HUDEP-2 (cell line): Measurements from ENCODE around the gene ATAD2B.
A peak's percentile ranks its signal among the peaks of the same experiment; 100 is the strongest.
"Not testable (repeated sequence)": the region's sequence is repeated elsewhere in the genome, so short reads cannot be mapped to it uniquely, and the experiment has no call there.

ENCODE experiments used
- DNase-seq, 76 experiments: peaks; one replicate each; lab custom pipeline; 2025; ENCODE audit not compliant: unreplicated experiment in 76 of 76; lab: John Stamatoyannopoulos, UW

ATAD2B gene

DNA sequence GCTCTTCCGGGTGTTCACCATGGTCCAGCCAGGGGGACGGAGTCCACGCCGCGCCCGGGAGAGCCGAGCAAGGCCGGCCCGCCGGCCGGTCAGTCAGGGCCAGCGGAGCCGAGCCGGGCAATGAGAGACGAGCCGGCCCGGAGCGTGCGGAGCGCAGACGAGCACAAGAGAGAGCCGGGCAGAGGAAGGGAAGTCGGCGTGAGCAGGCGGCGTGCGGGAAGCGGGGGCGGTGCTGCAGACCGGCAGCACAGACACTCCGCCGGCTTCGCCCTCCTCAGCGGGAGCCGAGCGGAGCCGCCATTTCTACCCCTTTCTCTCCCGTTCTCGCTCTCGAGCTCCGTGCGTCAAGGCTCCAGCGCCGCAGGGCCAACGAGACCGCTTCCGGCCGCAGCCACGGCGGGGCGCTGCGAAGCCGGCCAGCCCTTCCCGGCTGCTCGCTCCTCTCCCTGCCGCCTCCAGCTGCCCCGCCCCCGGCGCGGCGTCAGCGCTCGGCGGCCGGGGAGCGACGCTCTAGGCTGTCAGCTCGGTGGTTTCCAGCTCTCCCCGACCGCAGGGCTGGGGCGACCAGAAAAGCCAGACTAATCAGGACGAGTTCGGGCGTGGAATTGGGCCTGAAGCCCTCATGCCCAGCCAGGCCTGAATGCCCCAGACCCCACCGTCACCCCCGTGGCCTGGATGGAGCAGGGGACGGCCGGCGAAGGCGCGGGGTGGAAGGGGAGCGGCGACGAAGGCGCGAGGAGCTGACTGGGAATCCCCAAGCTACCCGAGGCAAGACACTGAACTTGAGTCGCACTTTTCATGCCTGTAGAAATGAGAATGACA lies at the start of gene ATAD2B:
Gene ATAD2B (minus strand): TSS at position 374 of the 822 bp plus-strand sequence. CDS start 353 bp downstream, at position 21.
- DNase-seq = peak in 74 of 76 experiments; percentile 30 to 94 (median 86)

- no peak for DNase-seq
These were observed 40.9 kb upstream of the ATAD2B start for GRCh38 chr2:23967846-23968245.

DNA sequence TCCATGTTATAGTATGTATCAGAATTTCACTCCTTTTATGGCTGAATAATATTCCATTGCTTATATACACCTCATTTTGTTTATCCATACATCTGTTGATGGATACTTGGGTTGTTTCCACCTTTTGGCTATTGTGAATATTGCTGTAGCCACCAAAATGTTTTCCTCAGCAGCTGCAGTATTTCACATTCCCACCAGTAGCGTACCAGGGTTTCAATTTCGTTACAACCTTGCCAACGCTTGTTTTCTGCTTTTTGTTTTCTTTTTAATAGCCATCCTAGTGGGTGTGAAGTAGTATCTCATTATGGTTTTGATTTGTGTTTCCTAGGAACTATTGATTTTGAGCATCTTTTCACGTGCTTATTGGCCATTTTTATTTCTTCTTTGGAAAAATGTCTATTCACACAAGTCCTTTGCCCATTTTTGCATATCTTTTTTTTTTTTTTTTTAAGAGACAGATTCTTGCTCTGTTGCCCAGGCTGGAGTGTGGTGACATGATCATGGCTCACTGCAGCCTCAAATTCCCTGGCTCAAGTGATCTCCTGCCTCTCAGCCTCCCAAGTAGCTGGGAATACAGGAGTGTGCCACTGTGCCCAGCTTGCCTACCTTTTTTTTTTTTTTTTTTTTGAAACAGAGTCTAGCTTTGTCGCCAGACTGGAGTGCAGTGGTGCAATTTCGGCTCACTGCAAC lies 27.5 kb upstream of the ATAD2B start:
- no peak for DNase-seq

DNA sequence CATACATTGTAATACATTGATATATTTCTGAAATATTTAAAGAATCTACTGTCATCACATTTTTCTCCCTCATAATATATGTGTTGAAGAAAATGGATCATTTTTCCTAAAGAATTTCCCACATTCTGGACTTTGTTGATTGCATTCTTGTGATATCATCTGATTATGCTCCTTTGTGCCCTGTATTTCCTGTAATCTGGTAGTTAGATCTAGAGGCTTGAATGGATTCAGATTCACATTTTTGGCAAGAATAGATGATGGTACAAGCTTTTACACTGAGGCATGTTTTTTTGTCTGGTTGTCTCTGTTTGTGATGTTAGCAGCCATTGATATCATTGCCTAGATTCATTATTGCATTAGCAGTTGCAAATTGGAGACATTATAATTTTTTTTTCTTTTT lies 26.7 kb upstream of the ATAD2B start:
- DNase-seq = no peak

DNA sequence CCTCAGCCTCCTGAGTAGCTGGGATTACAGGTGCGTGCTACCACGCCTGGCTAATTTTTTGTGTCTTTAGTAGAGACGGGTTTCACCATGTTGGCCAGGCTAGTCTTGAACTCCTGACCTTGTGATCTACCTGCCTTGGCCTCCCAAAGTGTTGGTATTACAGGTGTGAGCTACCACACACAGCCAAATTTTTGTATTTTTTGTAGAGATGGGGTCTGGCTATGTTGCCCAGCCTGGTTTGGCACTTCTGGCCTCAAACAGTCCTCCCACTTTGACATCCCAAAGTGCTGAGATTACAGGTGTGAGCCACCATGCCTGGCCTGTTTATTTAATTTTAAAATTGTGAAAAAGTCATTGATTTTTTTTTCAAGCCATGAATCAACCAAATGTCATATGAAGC lies 25.6 kb upstream of the ATAD2B start:
- DNase-seq = not testable (repeated sequence)

DNA sequence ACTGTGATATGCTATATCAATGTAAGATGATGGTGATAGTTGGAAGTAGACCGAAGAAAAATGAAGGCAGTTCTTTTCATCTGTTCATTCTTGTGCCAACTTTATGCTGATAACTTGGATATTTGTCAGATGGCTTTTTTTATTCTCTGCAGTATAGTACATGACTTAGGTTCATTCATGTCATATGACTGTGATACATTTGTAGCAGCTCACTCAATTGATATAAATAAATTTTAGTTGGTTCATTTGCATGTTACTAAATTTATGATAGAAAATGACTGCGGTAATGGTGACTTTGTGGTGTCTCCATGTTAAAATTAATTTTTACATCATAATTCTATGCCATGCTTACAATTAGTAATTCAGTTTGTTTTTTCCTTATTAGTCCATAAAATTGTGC lies 20.4 kb upstream of the ATAD2B start:
- DNase-seq = no peak

GRCh38 chr2:23944976-23945375 lies 18.1 kb upstream of the ATAD2B start:
- DNase-seq = no peak

DNA sequence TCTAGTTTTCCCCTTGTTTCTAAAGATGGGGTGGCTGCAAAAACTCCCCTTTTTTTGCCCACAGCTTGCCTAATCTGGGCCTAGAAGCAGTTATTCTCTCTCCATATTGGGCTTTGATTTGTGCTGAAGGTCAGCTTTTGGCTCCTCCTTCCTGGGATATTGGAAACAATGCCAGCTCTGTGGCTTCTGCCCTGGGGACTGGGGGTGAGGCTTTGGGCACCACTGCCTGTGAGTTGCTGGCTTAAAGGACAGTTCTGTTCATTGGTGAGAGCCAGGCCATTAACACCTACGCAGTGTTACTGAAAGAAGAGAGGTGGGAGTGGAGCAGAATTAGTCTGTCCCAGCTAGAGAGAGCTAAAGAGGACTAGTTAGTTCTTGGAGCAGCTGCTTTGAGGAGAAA lies 17.6 kb upstream of the ATAD2B start:
- DNase-seq = peak in 4 of 76 experiments; percentile 2 to 31 (median 14)

- no peak for DNase-seq
These were observed 16.7 kb upstream of the ATAD2B start for GRCh38 chr2:23943666-23944065.

DNA sequence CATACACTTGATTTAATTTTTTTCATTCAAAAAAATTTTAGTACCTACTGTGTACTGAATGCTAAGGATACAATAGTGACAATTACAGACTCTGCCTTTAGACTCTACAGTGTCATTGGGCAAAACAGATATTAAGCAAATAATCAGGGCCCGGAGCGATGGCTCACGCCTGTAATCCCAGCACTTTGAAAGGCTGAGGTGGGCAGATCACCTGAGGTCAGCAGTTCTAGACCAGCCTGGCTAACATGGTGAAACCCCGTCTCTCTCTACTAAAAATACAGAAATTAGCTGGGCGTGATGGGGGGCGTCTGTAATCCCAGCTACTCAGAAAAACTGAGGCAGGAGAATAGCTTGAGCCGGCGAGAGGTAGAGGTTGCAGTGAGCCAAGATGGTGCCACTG lies 14.7 kb upstream of the ATAD2B start:
- no peak for DNase-seq

- peak in 9 of 76 experiments; percentile 10 to 69 (median 25) for DNase-seq
These were observed 14.0 kb upstream of the ATAD2B start for GRCh38 chr2:23940718-23941620.

DNA sequence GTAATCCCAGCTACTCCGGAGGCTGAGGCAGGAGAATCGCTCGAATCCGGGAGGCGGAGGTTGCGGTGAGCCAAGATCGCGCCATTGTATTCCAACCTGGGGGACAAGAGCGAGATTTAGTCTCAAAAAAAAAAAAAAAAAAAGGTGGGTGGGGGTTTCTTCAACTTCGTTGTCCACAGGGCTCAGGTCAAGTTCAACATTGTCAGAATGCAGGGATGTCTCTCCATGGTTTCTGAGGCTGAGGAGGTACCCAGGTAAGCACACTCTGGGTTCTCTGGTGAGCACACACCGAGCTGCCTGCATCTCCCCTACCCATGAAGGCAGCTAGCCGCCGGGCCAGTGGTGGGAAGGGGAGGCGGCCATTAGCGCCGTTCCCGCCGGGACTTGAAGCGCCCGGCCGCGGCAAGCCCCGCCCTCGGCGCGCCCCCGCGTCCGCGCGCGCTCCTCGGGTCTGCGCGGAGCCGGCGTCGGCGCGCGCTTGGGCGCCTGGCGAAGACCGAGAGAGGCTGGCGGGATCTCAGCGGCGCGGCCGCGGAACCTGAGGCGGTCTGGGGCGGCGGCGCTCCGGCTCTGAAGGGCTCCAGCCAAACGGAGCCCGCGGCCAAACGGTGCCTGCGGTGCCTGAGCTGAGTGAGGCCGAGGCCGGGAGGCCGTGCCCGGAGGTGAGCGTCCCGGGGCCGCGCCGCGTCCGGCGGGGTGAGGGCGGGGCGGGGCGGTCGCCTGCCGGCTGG lies 13.2 kb upstream of the ATAD2B start, which contains the start of gene UBXN2A:
Gene UBXN2A (plus strand): TSS at position 477 of the 731 bp plus-strand sequence. CDS start 17,852 bp downstream, outside the sequence.
- DNase-seq = peak in 62 of 76 experiments; percentile 2 to 76 (median 55)

DNA sequence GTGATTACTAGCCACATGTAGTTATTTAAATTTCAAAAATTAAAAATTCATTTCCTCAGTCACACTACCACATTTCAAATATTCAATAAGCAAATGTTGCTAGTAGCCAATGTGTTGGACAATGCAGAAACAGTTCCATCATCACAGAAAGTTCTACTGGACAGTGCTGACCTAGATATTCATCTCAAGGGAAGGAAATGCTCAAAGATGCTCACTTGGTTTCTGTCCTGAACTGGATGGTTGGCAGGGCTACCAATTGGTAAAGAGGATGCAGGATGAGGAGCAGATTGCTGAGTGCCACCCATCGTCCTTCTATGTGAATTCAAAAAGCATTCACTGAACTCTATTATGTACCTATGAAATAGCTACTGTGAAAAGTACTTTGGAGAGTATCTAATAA lies 7.3 kb upstream of the ATAD2B start:
- no peak for DNase-seq

DNA sequence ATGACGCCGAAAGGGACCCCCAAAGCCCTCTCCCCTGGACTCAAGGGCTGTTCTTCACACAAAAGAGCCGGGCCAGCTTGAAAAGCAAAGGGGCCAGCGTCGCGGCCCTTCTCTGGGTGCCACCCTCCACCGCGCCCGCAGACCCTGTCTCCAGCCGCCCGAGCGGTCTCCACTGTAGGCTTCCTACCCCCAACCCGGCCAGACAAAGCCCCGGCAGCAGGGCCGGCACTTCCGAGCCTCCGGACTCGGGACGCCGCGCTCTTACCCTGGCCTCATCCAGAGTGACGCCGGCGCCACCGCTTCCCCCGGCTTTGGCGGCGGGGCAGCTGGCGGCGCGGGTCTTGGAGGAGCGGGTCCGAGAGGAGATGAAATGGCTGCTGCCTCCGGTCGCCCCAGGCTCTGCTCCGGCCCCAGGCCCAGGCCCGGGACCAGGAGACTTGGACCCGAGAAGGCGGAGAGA lies 603 bp downstream of the ATAD2B start:
- peak in 16 of 76 experiments; percentile 6 to 62 (median 42) for DNase-seq

- DNase-seq = peak in 61 of 76 experiments; percentile 3 to 65 (median 35)
These were observed 1.1 kb downstream of the ATAD2B start for GRCh38 chr2:23925702-23926289.

DNA sequence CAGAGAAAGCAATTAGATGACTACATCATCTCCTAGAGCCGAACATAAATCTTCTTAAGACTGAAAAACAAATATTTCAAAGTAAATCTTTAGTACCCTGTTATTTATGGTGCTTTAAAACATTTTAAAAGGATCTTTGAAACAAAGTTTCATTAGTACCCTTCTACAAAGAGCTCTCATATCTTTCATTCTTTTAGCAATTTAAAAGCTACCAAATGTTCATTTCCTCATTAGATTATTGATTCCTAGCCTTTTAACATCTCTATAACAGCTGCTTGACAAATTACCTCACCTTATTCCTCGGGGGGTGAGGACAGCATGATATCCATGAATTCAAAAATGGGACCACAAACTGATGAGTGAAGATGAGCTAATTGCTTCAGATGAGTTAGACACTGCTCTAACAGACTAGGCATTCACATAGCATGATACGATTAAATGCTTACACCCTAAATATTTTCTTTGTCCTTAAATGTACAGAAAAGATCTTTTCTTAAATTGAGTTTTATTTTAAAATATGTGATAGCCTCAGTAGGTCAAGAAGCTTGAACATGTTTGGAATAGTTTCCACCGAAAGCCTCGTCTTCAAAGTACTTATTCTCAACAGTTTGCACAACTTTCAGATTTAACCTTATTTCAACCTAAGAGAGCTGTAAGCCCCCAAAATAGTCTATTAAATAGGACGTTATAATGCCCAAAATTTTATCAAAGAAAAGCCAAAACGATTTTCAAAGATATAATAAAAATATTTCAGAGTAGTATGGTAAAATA lies 2.1 kb downstream of the ATAD2B start:
- no peak for DNase-seq

DNA sequence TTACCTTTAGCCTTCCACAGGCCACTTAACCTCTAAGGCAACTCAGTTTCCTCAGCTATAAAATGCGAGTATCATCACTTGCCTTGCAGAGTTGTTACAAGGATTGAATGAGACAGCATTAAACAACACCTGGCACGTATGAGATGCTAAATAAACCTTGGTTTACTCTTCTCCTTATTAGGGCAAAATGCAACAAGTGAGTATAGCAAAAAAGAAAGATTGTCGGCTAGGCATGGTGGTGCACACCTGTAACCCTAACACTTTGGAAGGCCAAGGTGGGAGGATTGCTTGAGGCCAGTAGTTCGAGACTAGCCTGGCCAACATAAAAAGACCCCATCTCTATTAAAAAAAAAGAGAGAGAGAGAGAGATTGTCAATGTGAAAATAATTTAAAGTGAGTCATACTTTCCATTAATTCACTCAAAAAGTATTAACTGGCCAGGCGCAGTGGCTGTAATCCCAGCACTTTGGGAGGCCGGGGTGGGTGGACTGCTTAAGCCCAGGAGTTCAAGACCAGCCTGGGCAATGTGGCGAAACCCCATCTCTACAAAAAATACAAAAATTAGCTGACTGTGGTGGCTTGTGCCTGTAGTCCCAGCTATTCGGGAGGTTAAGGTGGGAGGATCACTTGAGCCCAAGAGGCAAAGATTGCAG lies 8.0 kb downstream of the ATAD2B start:
- DNase-seq = no peak

DNA sequence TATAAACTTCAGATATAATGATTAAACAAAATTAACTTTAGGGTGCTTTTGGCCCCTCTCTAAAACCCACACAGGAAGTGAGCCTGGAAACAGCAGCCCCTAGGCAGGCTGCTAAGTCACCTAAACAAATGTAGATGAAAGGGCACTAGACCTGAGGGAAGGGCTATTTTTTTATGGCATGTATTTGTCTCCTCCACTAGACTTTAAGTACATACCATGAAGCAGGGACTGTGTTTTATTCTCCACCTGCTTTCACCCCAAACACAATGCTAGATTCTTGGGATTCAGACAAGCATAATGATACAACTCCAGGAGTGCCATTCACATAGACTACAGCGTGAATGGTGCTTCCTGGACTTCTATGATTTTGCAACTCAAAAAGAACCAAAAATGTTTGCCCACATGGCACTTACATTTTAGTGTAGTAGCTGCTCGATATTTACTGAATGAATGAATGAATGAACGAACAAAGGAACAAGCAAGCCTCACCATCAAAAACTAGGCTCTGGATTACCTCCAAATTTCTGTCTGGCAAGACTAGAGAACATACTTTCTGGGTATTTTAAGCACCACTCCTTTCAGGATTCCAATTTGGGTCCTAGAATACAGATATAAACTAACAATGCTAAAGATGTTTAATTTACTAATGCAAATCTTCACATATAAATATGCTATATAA lies 10.1 kb downstream of the ATAD2B start:
- DNase-seq = no peak
